ENCODE data around the gene KLHDC8B.
"Not testable (repeated sequence)": the region's sequence is repeated elsewhere in the genome, so short reads cannot be mapped to it uniquely, and the experiment has no call there.

GRCh38 chr3:49217108-49217507 is 45.7 kb downstream of the KLHDC8B start:
- TF ChIP-seq, protein P1, sequence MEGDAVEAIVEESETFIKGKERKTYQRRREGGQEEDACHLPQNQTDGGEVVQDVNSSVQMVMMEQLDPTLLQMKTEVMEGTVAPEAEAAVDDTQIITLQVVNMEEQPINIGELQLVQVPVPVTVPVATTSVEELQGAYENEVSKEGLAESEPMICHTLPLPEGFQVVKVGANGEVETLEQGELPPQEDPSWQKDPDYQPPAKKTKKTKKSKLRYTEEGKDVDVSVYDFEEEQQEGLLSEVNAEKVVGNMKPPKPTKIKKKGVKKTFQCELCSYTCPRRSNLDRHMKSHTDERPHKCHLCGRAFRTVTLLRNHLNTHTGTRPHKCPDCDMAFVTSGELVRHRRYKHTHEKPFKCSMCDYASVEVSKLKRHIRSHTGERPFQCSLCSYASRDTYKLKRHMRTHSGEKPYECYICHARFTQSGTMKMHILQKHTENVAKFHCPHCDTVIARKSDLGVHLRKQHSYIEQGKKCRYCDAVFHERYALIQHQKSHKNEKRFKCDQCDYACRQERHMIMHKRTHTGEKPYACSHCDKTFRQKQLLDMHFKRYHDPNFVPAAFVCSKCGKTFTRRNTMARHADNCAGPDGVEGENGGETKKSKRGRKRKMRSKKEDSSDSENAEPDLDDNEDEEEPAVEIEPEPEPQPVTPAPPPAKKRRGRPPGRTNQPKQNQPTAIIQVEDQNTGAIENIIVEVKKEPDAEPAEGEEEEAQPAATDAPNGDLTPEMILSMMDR (IDR thresholded peaks at IDR 0.05; ENCODE audit: insufficient read depth, low read length), result not testable (repeated sequence)
- not testable (repeated sequence) for TF ChIP-seq POLR2AphosphoS5 (IDR thresholded peaks at IDR 0.05; ENCODE audit: low read depth)
